NB4 (cell line): ENCODE data around the gene SAFB.

ENCODE experiments used
- CTCF ChIP-seq: IDR thresholded peaks from one replicate; pipeline ENCODE4 v1.5.1; 2012; ENCODE audit warnings: low read depth, low read length
- MYC ChIP-seq: IDR thresholded peaks from 2 replicates; pipeline ENCODE4 v1.6.1; 2011; ENCODE audit warnings: low read depth, low read length
- POLR2A ChIP-seq: IDR thresholded peaks from 2 replicates; pipeline ENCODE4 v1.6.1; 2011; ENCODE audit warnings: mild to moderate bottlenecking; ENCODE audit not compliant: insufficient read length; ENCODE audit errors: extremely low read depth
- TF ChIP-seq, protein P1 (sequence below): IDR thresholded peaks from 2 replicates; pipeline ENCODE4 v1.6.1; 2011; ENCODE audit warnings: low read depth, low read length

GRCh38 chr19:5612891-5613865 lies 9.7 kb upstream of the SAFB start:
- TF ChIP-seq CTCF: no peak
- TF ChIP-seq POLR2A: no peak
- no peak for TF ChIP-seq MYC
- TF ChIP-seq, protein P1, sequence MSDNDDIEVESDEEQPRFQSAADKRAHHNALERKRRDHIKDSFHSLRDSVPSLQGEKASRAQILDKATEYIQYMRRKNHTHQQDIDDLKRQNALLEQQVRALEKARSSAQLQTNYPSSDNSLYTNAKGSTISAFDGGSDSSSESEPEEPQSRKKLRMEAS: no peak
